ENCODE measurements around the gene TMEM39B.

GRCh38 chr1:32122151-32122550 is 49.4 kb downstream of the TMEM39B start:
- no peak for TF ChIP-seq POLR2A (IDR thresholded peaks at IDR 0.05)
- TF ChIP-seq, protein P1, sequence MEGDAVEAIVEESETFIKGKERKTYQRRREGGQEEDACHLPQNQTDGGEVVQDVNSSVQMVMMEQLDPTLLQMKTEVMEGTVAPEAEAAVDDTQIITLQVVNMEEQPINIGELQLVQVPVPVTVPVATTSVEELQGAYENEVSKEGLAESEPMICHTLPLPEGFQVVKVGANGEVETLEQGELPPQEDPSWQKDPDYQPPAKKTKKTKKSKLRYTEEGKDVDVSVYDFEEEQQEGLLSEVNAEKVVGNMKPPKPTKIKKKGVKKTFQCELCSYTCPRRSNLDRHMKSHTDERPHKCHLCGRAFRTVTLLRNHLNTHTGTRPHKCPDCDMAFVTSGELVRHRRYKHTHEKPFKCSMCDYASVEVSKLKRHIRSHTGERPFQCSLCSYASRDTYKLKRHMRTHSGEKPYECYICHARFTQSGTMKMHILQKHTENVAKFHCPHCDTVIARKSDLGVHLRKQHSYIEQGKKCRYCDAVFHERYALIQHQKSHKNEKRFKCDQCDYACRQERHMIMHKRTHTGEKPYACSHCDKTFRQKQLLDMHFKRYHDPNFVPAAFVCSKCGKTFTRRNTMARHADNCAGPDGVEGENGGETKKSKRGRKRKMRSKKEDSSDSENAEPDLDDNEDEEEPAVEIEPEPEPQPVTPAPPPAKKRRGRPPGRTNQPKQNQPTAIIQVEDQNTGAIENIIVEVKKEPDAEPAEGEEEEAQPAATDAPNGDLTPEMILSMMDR (IDR thresholded peaks at IDR 0.05): no peak

Data from breast epithelium (tissue), 3 donors.